ENCODE measurements around the gene TEAD3.

TEAD3 gene

DNA sequence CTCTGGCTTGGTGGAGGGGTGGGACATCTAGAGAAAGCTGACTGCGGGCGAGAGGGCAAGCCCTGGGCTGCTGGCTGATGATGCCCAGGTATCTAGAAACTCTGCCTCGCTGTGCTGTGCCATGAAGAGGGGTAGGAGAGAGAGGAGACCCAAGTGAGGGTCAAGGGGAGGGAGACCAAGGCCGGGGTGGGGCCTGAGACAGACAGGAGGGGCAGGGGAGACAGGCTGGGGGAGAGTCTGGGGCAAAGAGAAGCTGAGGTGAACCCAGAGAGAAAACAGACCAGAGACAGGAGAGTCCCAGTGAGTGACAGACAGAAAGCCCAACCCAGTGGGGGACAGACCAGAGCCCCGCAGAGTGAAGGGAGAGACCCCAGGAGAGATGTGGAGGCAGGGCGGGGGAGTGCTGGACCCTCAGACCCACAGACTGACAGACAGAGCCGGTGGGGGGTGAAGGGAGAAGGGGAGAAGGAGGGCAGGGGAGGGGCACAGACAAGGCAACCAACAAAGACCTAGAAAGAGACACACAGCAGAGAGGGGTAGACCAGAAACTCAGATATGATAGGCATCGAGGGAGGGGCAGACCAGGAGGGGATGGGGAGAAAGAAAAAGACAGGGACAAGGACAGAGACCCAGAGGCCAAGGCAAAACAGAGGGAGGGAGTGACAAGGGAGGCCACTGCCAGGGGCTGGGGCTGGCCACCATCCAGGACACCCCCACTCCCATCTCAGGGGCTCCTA is 5.9 kb downstream of the TEAD3 start:
- no peak for DNase-seq

DNA sequence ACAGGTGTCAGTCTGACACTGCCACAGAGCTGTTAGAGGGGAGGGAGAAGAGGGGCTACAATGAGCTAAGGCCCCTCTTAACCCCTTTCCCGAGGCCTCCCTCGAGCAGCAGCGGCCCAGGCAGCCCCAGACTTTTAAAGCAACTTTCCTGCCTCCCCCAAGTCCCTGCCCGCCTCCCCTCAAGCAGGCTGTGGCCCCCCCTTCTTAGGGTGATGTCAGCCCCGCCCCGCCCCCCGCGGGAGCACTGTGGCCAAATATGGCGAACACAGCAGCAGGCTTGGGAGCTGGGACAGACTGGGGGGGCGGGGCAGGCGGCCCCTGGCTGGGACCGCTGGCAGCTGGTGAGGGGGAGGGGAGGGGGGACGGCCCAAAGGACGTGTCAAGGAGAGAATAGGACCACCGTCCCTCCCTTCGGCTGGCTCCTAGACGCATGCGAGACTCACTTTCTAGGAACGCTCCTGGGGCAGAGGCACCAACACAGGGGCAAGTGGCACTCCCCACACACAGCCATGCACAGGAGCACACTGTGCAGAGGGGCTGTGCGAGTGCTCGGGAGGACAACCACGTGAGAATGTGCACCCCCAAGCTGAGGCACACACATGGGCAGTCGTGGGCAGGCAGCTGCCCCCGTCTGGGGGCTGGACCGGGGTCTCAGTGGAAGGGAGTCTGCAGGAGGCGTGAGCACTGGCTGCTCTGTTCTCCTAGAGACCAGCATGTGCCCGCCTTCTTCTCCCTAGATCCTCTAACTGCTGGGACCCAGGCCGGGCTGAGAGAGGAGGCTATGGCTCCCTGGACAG is 6.7 kb downstream of the TEAD3 start:
- DNase-seq, result no peak

GRCh38 chr6:35489066-35489465 is 7.8 kb downstream of the TEAD3 start:
- DNase-seq, result no peak

DNA sequence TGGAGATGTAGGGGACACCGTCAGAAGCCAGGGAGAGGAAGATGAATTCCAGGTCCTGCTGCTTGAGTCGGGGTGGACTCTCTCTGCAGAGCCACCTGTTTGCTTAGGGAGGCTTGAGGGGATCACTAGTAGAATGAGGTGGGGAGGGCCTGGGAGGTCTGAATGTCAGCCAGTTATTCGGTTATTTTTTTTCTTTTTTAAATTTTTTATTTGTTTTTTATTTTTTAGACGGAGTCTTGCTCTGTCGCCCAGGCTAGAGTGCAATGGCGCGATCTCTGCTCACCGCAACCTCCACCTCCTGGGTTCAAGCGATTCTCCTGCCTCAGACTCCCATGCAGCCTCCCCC is 8.4 kb downstream of the TEAD3 start:
- no peak for DNase-seq

DNA sequence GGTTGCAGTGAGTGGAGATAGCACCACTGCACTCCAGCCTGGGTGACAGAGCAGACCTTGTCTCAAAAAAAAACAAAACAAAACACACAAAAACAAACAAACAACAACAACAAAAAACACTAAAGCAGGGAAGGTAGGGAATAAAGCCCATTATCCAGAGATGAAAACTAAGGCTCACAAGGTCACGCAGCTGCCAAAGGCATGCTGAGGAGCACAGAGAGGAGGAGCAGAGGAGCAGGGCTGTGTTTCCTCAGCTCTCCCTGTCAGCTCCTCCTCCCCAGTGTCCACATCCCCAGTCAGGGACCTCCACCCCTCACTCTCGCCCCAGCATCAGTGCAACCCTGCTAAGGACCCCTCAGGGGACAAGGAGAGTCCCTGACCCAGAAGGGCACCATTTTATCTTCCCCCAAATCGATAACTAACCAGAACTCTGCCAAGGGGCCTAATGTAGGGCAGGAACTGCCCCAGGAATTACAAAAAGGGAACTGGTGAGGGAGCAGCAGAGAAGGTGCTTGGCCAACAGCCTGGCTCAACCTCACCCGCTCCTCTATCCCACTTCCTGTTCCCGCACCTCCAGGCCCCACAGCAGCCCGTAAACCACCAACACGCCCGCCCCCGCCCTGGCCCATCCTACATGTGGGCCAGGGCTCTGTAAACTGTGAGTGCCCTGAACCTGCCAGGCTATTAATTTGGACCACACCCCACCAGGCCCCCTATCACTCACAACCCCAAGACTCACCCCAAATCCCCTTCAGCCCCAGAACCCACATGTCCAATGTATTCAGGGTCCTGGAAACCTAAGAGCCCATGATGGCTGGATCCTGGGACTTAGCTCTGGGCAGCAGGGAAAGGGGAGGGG is 9.0 kb downstream of the TEAD3 start:
- no peak for DNase-seq

DNA sequence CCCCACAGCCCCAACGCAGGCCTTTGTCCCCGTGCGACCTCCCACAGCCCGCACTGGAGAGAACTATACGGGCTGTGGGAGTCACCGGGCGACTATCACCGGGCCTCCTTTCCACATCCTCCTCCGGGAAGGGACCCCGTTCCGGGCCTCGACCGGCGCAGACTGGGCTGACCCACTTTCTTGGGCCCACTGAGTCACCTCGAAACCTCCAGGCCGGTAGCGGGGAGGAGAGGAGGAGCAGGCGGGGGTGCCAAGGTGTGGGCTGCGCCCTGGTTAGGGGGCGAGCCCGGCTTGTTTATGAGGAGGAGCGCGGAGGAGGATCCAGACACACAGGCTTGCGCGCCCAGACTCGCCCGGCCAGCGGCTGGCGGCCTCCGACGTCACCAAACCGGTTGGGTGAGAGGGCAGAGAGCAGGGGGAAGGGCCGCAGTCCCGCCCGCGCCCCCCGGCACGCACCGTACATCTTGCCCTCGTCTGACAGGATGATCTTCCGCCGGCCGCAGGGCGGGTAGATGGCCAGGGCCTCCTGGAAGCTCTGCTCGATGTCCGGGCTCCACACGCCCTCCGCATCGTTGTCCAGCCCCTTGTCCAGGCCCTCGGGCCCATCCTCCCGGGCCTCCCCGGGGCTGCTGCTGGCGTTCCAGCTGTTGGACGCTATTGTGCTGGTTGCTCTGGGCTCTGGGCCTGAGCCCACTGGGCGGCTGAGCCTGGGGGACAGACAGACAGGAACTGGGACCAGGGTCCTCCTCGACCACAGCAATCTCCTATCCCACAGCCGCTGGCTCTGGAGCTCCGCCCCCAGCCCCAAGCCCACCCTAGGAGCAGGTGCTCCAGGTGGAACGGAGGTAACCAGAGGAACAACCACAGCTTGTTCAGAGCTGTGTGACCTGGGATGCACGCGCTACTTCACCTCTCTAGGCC is 10.6 kb downstream of the TEAD3 start:
- DNase-seq, result no peak

- DNase-seq, result no peak
Observed at GRCh38 chr6:35485402-35485877, 11.4 kb downstream of the TEAD3 start.

DNA sequence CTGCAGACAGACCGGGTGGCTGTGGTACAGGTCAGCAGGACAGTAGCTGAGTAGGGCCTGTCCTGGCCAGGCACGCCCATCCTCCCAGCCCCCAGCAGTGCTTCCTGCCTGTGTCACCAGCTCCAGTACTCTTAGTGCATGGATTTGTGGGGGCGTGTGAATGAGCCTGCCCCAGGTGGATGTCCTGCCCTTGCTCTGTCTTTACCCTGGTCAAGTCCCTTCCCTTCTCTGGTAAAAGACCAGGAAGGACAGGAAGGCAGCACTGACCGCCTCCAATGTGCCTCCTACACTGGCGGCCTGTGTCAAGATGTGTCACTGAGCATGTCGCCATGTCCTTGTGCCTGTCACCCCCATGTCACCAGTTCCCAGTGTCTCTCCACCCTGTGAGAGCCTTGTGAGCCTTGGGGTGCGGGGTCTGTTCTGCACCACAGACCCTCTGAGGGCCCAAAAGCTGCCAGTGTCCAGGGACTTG is 11.9 kb downstream of the TEAD3 start:
- no peak for DNase-seq

GRCh38 chr6:35483893-35484645 is 12.8 kb downstream of the TEAD3 start:
- DNase-seq, result no peak

DNA sequence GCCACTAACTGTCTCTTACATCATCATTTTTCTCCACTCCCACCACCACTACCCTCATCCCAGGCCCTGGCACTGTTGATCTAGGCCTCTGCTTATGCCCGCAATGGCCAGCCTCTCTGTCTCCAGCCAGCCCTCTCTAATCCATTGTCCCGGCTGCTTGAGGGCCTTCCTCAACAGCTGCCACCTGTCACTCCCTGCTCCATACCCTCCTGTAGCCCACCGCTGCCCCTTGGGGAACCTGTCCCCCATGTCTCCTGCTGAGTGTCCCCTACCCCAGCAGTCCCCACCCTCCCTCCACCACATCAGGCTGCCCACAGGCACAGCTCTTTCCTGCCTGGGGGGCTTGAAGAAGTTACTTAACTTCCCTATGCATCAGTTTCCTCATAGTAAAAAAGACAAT is 13.4 kb downstream of the TEAD3 start:
- DNase-seq, result no peak

GRCh38 chr6:35483062-35483461 is 13.8 kb downstream of the TEAD3 start:
- DNase-seq, result no peak

DNA sequence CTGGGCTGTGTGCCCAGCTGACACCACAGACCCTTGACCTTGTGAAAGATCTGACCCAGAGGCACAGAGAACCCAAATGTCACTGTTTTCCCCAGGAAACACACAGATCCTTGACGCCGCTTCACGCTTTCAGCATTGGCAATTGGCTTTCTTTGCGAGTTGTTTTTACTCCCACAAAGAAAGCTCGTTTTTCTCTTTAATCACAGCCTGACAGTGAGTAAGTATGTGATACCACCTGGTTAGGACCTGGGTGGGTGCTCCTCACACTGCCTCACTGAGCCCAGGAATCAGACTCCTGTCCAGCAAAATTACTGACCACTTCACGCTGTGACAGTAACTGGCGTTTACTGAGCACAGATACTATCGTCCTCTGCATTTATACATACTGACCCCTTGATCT is 15.7 kb downstream of the TEAD3 start:
- DNase-seq, result no peak

GRCh38 chr6:35480176-35480575 is 16.7 kb downstream of the TEAD3 start:
- DNase-seq, result no peak

GRCh38 chr6:35478259-35478658 is 18.6 kb downstream of the TEAD3 start:
- no peak for DNase-seq

GRCh38 chr6:35477551-35478179 is 19.2 kb downstream of the TEAD3 start:
- DNase-seq, result no peak

DNA sequence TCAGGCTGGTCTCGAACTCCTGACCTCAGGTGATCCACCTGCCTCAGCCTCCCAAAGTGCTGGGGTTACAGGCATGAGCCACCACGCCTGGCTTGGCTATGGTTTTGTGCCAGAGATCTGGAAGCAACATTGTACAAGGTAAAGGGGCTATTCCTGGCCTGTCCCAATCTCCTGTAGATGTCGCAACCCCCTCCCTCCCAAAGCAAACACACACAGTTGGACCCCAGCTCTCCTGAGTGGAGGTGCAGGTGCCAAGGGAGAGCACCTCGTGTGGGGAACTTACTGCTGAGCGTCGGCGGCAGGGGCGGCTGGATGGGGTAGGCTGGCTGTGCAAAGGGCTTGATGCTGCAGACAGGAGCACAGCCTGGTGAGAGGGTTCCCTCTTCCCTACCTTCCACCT is 19.9 kb downstream of the TEAD3 start:
- no peak for DNase-seq

GRCh38 chr6:35476004-35476403 is 20.9 kb downstream of the TEAD3 start:
- DNase-seq, result no peak

DNA sequence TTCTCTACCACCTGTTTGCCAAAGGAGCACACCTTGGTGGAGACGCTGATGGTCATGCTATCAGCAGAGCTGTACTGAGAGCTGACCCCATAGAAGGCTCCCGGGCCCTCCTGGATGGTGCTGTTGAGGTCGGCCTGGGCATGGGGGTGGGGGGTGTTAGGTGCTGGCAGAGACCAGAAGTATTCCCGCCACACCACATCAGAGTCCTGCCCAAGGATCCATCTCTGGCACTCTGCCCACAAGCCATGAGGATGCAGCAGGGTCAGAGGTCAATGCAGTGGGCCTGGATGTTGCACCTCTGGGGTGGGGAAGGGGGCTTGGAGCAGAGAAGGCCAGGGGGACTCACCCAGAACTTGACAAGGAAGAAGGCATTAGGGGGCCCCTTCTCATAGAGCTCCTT is 21.3 kb downstream of the TEAD3 start:
- no peak for DNase-seq

- DNase-seq, result no peak
Observed at GRCh38 chr6:35474942-35475570, 21.8 kb downstream of the TEAD3 start.

- DNase-seq, result no peak
Observed at GRCh38 chr6:35474131-35474941, 22.5 kb downstream of the TEAD3 start.

All from stimulated activated CD4-positive, alpha-beta T cell treated with anti-CD3 and anti-CD28 coated beads, Interleukin-4, amount 100 ng/mL, for 1 hour (primary cell).